B cell (primary cell): Measurements from ENCODE around the gene PNPLA1. TPM values are rescaled to one million over a fixed set of nuclear protein-coding genes. Genes with fewer than 3 reads are reported as not detected.
"Not testable (repeated sequence)": the region's sequence is repeated elsewhere in the genome, so short reads cannot be mapped to it uniquely, and the experiment has no call there.

Experiments
- ATAC-seq: fragments of 200-7000 bp; cut with Tn5 transposase; one replicate; pipeline ENCODE4 v1.10.0; 2021; ENCODE audit warnings: low read depth, mild to moderate bottlenecking, moderate number of reproducible peaks, moderate library complexity
- CTCF ChIA-PET: fragments of 350-600 bp; sonication (Branson Sonifier 250); formaldehyde crosslinking; loops from one replicate; lab custom pipeline; 2021; ENCODE audit warnings: antibody characterized with exemption, inconsistent platforms; lab: Charles Lee
- POLR2A ChIA-PET: fragments of 350-600 bp; sonication (Branson Sonifier 250); formaldehyde crosslinking; loops from one replicate; lab custom pipeline; 2021; ENCODE audit warnings: antibody characterized with exemption; lab: Charles Lee
- DNase-seq: peaks from one replicate; pipeline ENCODE4 v3.0.0; 2013
- H2AFZ ChIP-seq: 2 replicates; pipeline ENCODE4 v1.6.1; 2012; ENCODE audit warnings: mild to moderate bottlenecking, low read depth, low read length; ENCODE audit not compliant: insufficient read depth, poor library complexity, severe bottlenecking
- H3K27ac ChIP-seq, 2 donors: 1 replicate in 1 of 2; 2 replicates in 1 of 2; pipeline ENCODE4 v1.5.1; 2012 to 2013; ENCODE audit warnings: low read length in 2 of 2, mild to moderate bottlenecking in 2 of 2, moderate library complexity in 1 of 2
- H3K27me3 ChIP-seq, 4 experiments: fragments of 200-600 bp in 1 of 4; sonication (generic) in 1 of 4; replicated peaks in 1 of 4; 1 replicate in 2 of 4; 2 replicates in 2 of 4; pipeline versions ENCODE4 v1.6.1 to v1.7.0; 2013 to 2016; ENCODE audit warnings: low read length in 3 of 4, mild to moderate bottlenecking in 2 of 4, mixed read lengths in 1 of 4, moderate library complexity in 1 of 4; ENCODE audit not compliant: insufficient read depth in 4 of 4, control insufficient read depth in 3 of 4; ENCODE audit errors: control extremely low read depth in 1 of 4
- H3K36me3 ChIP-seq, 2 experiments: replicated peaks in 1 of 2; 1 replicate in 1 of 2; 2 replicates in 1 of 2; pipeline versions ENCODE4 v1.6.1 to v1.7.1; 2013; ENCODE audit warnings: low read length in 1 of 2; ENCODE audit not compliant: insufficient read depth in 2 of 2, control insufficient read depth in 1 of 2; ENCODE audit errors: control extremely low read depth in 1 of 2, extremely low read depth in 1 of 2
- H3K4me1 ChIP-seq, 2 donors: fragments of 200-600 bp in 1 of 2; sonication (generic) in 1 of 2; 1 replicate in 1 of 2; 2 replicates in 1 of 2; pipeline versions ENCODE4 v1.5.1 to v1.6.1; 2013 to 2017; ENCODE audit warnings: low read length in 2 of 2; ENCODE audit not compliant: control insufficient read depth in 2 of 2, insufficient read depth in 2 of 2
- H3K4me2 ChIP-seq: replicated peaks from 2 replicates; pipeline ENCODE3; 2012; ENCODE audit warnings: mild to moderate bottlenecking, low read depth, low read length; ENCODE audit not compliant: poor library complexity, severe bottlenecking
- H3K4me3 ChIP-seq, 5 experiments: fragments of 200-600 bp in 1 of 5; sonication (generic) in 1 of 5; 1 replicate in 3 of 5; 2 replicates in 2 of 5; pipeline versions ENCODE4 v1.5.1 to v1.7.0; 2011 to 2016; ENCODE audit warnings: low read length in 4 of 5, mild to moderate bottlenecking in 4 of 5, low read depth in 2 of 5, control low read depth in 1 of 5, moderate library complexity in 1 of 5; ENCODE audit not compliant: insufficient read depth in 1 of 5; ENCODE audit errors: control extremely low read depth in 1 of 5, extremely low read depth in 1 of 5
- H3K79me2 ChIP-seq: fragments of 200-600 bp; sonication (generic); one replicate; pipeline ENCODE4 v1.6.0; 2016; ENCODE audit warnings: low read length; ENCODE audit not compliant: control insufficient read depth, insufficient read depth
- H3K9ac ChIP-seq: fragments of 200-600 bp; sonication (generic); 2 replicates; pipeline ENCODE4 v1.6.1; 2017; ENCODE audit warnings: mild to moderate bottlenecking, low read length, moderate library complexity
- H3K9me3 ChIP-seq, 3 donors: one replicate each; pipeline versions ENCODE4 v1.6.1 to v1.7.1; 2013; ENCODE audit warnings: low read length in 2 of 3; ENCODE audit not compliant: control insufficient read depth in 2 of 3, insufficient read depth in 1 of 3; ENCODE audit errors: control extremely low read depth in 1 of 3
- H4K20me1 ChIP-seq: 2 replicates; pipeline ENCODE4 v1.6.0; 2012; ENCODE audit warnings: mild to moderate bottlenecking, low read length; ENCODE audit not compliant: insufficient read depth, control insufficient read depth, poor library complexity, severe bottlenecking
- H3K27ac Mint-ChIP-seq: one replicate; pipeline ENCODE4 v1.8.0; 2021; ENCODE audit warnings: mixed read lengths
- H3K27me3 Mint-ChIP-seq: one replicate; pipeline ENCODE4 v1.8.0; 2021; ENCODE audit warnings: mixed read lengths
- H3K4me1 Mint-ChIP-seq: one replicate; pipeline ENCODE4 v1.8.0; 2021; ENCODE audit warnings: mixed read lengths
- H3K4me3 Mint-ChIP-seq: one replicate; pipeline ENCODE4 v1.8.0; 2021; ENCODE audit warnings: mixed read lengths
- H3K9me3 Mint-ChIP-seq: one replicate; pipeline ENCODE4 v1.8.0; 2022; ENCODE audit warnings: mixed read lengths; ENCODE audit not compliant: insufficient read depth
- CTCF ChIP-seq: fragments of 200-600 bp; IDR thresholded peaks from one replicate; pipeline ENCODE4 v1.8.0; 2022; ENCODE audit warnings: antibody characterized with exemption, mild to moderate bottlenecking
- EZH2 ChIP-seq: IDR thresholded peaks from 2 replicates; pipeline ENCODE4 v1.6.1; 2012; ENCODE audit warnings: borderline replicate concordance, low read depth, mild to moderate bottlenecking, moderate library complexity, low read length; ENCODE audit not compliant: insufficient read depth, poor library complexity, severe bottlenecking
- WGBS: methylation state at CpG from one replicate; pipeline ENCODE4 v1.1.5; 2013; ENCODE audit warnings: missing lambda C conversion rate; ENCODE audit not compliant: insufficient coverage; 5-methylcytosine and 5-hydroxymethylcytosine counted together
- intact Hi-C: fragments of 100-400 bp; cut with micrococcal nuclease; formaldehyde crosslinking; loops from one replicate; pipeline ENCODE4 v1.10.0; 2022
- polyA plus RNA-seq: library from polyadenylated mRNA; depleted of rRNA; stranded (reverse); fragments of >200 nt; gene quantifications from 2 replicates; pipeline ENCODE4 v1.2.3, GENCODE V29; 2012
- total RNA-seq, 2 donors: library from RNA; stranded (reverse); fragments of 120-200 nt in 1 of 2; gene quantifications; 1 replicate in 1 of 2; 2 replicates in 1 of 2; pipeline versions ENCODE4 v1.2.3 to v1.2.4, GENCODE V29; 2013 to 2022

PNPLA1 gene
- total and polyA plus RNA-seq, 2 donors (not counting 1 experiment from before 2014, with no cell fraction given): 0.12 TPM; not detected in 1

- no peaks in the 10 kb centered on the region for H3K79me2 ChIP-seq
- no peaks in the 10 kb centered on the region for H4K20me1 ChIP-seq
- peaks cover 0 to 19% (median 0%) of the 10 kb centered on the region in 4 experiments for H3K27me3 ChIP-seq
- peak within 1 kb of the TSS; percentile 27 for H3K4me3 Mint-ChIP-seq
- peak within 1 kb of the TSS; percentile 30 for H3K9ac ChIP-seq
- CTCF ChIA-PET: interaction anchor here (1.2 to 1.5 kb wide), 4 partner anchors 23 to 205 kb away, joined by 3 to 5 read pairs (median 3); no protein-coding TSS in a partner anchor
- peak within 1 kb of the TSS; percentile 42 for H3K27ac Mint-ChIP-seq
- intact Hi-C loops: no loop called here
- POLR2A ChIA-PET: no interaction called here
- ATAC-seq (peak; percentile 44), DNase-seq (peak; percentile 67)
- H3K27me3 Mint-ChIP-seq: peaks cover 43% of the 10 kb centered on the region
- no peaks in the 10 kb centered on the region for H3K36me3 ChIP-seq
- no peaks in the 10 kb centered on the region for H3K9me3 Mint-ChIP-seq
- H3K9me3 ChIP-seq: no peaks in the 10 kb centered on the region
- peak within 1 kb of the TSS; percentile 59 for H3K4me2 ChIP-seq
- no peak within 1 kb of the TSS for H3K4me3 ChIP-seq
- peaks cover 22% of the 10 kb centered on the region for H3K4me1 Mint-ChIP-seq
- H3K4me1 ChIP-seq: peaks cover 15 to 26% of the 10 kb centered on the region in 2 donors
- H2AFZ ChIP-seq: peak within 1 kb of the TSS; percentile 52
- 31% methylated on average over 2 of the region's 3 CpGs for WGBS
- no peak within 1 kb of the TSS for H3K27ac ChIP-seq
- TF ChIP-seq EZH2: no peak
- TF ChIP-seq CTCF: no peak
Observed at GRCh38 chr6:36336779-36337241, 67.0 kb downstream of the PNPLA1 start, which contains the start of gene BNIP5. Gene BNIP5, minus strand, starts transcription at chr6:36336888. Its CDS starts 6,198 bp downstream, at chr6:36330690.

GRCh38 chr6:36337814-36338213 is 68.0 kb downstream of the PNPLA1 start:
- Mint-ChIP-seq H3K27me3 (peaks cover 37% of the 10 kb centered on the region), H3K9me3 (no peaks in the 10 kb centered on the region), H3K4me3 (no peak overlapping the region), H3K4me1 (peaks cover 22% of the 10 kb centered on the region), H3K27ac (no peak overlapping the region)
- H2AFZ ChIP-seq: no peak overlapping the region
- no peaks in the 10 kb centered on the region for H3K36me3 ChIP-seq
- ChIA-PET POLR2A (no interaction called here), CTCF (interaction anchor here (1.5 kb wide), 1 partner anchor 22 kb away, joined by 5 read pairs; no protein-coding TSS in a partner anchor)
- H3K9me3 ChIP-seq: no peaks in the 10 kb centered on the region
- H3K4me1 ChIP-seq: peaks cover 15 to 26% of the 10 kb centered on the region in 2 donors
- no CpG with 5 or more reads among the region's 1 CpG for WGBS
- ATAC-seq (no peak), DNase-seq (no peak)
- peaks cover 0 to 19% (median 0%) of the 10 kb centered on the region in 4 experiments for H3K27me3 ChIP-seq
- TF ChIP-seq EZH2 (no peak), CTCF (no peak)
- H3K4me3 ChIP-seq: no peak overlapping the region
- no peak overlapping the region for H3K9ac ChIP-seq
- no peaks in the 10 kb centered on the region for H3K79me2 ChIP-seq
- no peak overlapping the region for H3K27ac ChIP-seq
- H4K20me1 ChIP-seq: no peaks in the 10 kb centered on the region
- intact Hi-C loops: no loop called here
- H3K4me2 ChIP-seq: no peak overlapping the region

GRCh38 chr6:36338223-36338622 is 68.4 kb downstream of the PNPLA1 start:
- H3K79me2 ChIP-seq, H3K9me3 Mint-ChIP-seq, H3K4me2 ChIP-seq, ATAC-seq, H2AFZ ChIP-seq, DNase-seq, H4K20me1 ChIP-seq, POLR2A ChIA-PET, H3K9ac ChIP-seq, H3K4me3 Mint-ChIP-seq, H3K36me3 ChIP-seq, CTCF ChIA-PET, intact Hi-C loops, H3K27ac Mint-ChIP-seq, H3K9me3 ChIP-seq, H3K27ac ChIP-seq, H3K4me3 ChIP-seq: not testable (repeated sequence)
- 71% methylated on average over 1 of the region's 1 CpG for whole genome bisulfite sequencing
- peaks cover 33% of the 10 kb centered on the region for H3K27me3 Mint-ChIP-seq
- Histone ChIP-seq H3K4me1 (peaks cover 15 to 26% of the 10 kb centered on the region in 2 donors), H3K27me3 (peaks cover 0 to 19% (median 0%) of the 10 kb centered on the region in 4 experiments)
- peaks cover 22% of the 10 kb centered on the region for H3K4me1 Mint-ChIP-seq
